Upper lobe of left lung (tissue), 6 donors: ENCODE data around the gene SNX24. TPM values are rescaled to one million over a fixed set of nuclear protein-coding genes. Genes with fewer than 3 reads are reported as not detected.

Experiments
- ATAC-seq, 2 donors: fragments of 200-7000 bp; cut with Tn5 transposase; one replicate each; pipeline ENCODE4 v1.9.1; 2022; ENCODE audit warnings: mild to moderate bottlenecking in 2 of 2, moderate library complexity in 2 of 2; ENCODE audit not compliant: low FRiP score in 2 of 2
- DNase-seq, 2 donors: peaks; one replicate each; pipeline ENCODE4 v3.0.0-alpha.2; 2019 to 2020
- H3K27ac ChIP-seq, 4 donors: fragments of 200-600 bp; sonication (generic); one replicate each; pipeline ENCODE4 v1.5.1; 2016 to 2019
- H3K27me3 ChIP-seq, 4 donors: fragments of 200-600 bp; sonication (generic); one replicate each; pipeline ENCODE4 v1.5.1; 2017 to 2019
- H3K36me3 ChIP-seq, 4 donors: fragments of 200-600 bp; sonication (generic); one replicate each; pipeline ENCODE4 v1.5.1; 2016 to 2019
- H3K4me1 ChIP-seq, 4 donors: fragments of 200-600 bp; sonication (generic); one replicate each; pipeline ENCODE4 v1.5.1; 2018 to 2019
- H3K4me3 ChIP-seq, 4 donors: fragments of 200-600 bp; sonication (generic); one replicate each; pipeline ENCODE4 v1.5.1; 2017 to 2019; ENCODE audit warnings: mild to moderate bottlenecking in 2 of 4, moderate library complexity in 1 of 4
- H3K9me3 ChIP-seq, 4 donors: fragments of 200-600 bp; sonication (generic); one replicate each; pipeline ENCODE4 v1.5.1; 2018 to 2019
- EP300 ChIP-seq, 4 donors: sonication (generic); formaldehyde crosslinking; IDR thresholded peaks; one replicate each; pipeline ENCODE4 v1.5.1; 2017; ENCODE audit warnings: antibody characterized with exemption in 4 of 4, control low read depth in 2 of 4
- POLR2A ChIP-seq, 4 donors: fragments of 450-650 bp; IDR thresholded peaks; one replicate each; pipeline ENCODE4 v1.5.1; 2016 to 2017; ENCODE audit warnings: antibody characterized with exemption in 4 of 4, mild to moderate bottlenecking in 2 of 4
- POLR2AphosphoS5 ChIP-seq, 2 donors: sonication (generic); formaldehyde crosslinking; IDR thresholded peaks; one replicate each; pipeline ENCODE4 v1.5.1; 2017; ENCODE audit warnings: antibody characterized with exemption in 2 of 2
- WGBS, 2 donors: methylation state at CpG; one replicate each; pipeline ENCODE4 v1.1.5; 2017 to 2018; 5-methylcytosine and 5-hydroxymethylcytosine counted together
- total RNA-seq, 6 donors: library from RNA; depleted of rRNA in 4 of 6; stranded (reverse); fragments of >200 nt in 4 of 6; gene quantifications; one replicate each; pipeline versions ENCODE4 v1.1.0 to v1.2.1, GENCODE V29; 2016 to 2021
- TF ChIP-seq, protein P1 (sequence below), 6 experiments: fragments of 450-650 bp in 4 of 6; fragments of 200-600 bp in 2 of 6; sonication (generic) in 2 of 6; IDR thresholded peaks; one replicate each; pipeline ENCODE4 v1.5.1; 2016 to 2019; ENCODE audit warnings: antibody characterized with exemption in 6 of 6
- donor health status: DM: no; HTN: no; CAD: no; lungs with moderate emphysema.
- donor health status: DM: no; HTN: yes; CAD: no; lungs with severe emphysema.

SNX24 gene
- total RNA-seq, 6 donors from 2014 or later, result 24.2 to 61.8 (median 35.6) TPM

DNA sequence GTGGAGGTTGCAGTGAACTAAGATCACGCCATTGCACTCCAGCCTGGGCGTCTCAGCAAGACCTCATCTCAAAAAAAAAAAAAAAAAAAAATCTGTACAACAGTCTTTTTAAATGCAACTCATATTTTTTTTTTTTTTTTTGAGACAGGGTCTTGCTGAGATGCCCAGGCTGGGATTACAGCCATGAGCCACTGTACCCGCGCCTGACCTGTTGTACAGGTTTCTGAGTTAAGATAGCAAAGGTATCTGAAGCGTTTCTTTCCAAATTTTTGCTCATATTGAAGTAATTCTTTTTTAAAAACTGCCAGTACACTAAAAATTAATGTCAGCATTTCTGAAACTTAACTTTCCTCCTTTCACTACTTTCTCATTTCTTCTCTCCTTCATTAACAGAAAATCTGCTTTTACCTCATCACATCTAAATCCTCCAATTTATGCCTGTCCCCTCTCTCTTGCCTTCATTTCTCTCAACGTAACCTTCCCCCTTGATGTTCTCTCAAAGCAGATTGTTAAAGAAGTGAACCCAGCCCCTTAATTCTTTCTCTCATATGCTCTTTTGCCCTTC is 3.3 kb upstream of the SNX24 start:
- Histone ChIP-seq H3K4me3 (no peak overlapping the region), H3K27ac (no peak overlapping the region), H3K4me1 (peaks cover 7 to 25% (median 13%) of the 10 kb centered on the region in 4 donors), H3K36me3 (no peaks in the 10 kb centered on the region), H3K9me3 (no peaks in the 10 kb centered on the region), H3K27me3 (no peaks in the 10 kb centered on the region)
- no peak for TF ChIP-seq EP300 (IDR thresholded peaks at IDR 0.05)
- TF ChIP-seq, protein P1, sequence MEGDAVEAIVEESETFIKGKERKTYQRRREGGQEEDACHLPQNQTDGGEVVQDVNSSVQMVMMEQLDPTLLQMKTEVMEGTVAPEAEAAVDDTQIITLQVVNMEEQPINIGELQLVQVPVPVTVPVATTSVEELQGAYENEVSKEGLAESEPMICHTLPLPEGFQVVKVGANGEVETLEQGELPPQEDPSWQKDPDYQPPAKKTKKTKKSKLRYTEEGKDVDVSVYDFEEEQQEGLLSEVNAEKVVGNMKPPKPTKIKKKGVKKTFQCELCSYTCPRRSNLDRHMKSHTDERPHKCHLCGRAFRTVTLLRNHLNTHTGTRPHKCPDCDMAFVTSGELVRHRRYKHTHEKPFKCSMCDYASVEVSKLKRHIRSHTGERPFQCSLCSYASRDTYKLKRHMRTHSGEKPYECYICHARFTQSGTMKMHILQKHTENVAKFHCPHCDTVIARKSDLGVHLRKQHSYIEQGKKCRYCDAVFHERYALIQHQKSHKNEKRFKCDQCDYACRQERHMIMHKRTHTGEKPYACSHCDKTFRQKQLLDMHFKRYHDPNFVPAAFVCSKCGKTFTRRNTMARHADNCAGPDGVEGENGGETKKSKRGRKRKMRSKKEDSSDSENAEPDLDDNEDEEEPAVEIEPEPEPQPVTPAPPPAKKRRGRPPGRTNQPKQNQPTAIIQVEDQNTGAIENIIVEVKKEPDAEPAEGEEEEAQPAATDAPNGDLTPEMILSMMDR (IDR thresholded peaks at IDR 0.05), result no peak
- no peak for TF ChIP-seq POLR2A (IDR thresholded peaks at IDR 0.05)
- no peak for TF ChIP-seq POLR2AphosphoS5 (IDR thresholded peaks at IDR 0.05)
- WGBS, 2 donors, result 94 to 96% methylated on average over 6 of the region's 6 CpGs
- no peak for ATAC-seq
- no peak for DNase-seq

- H3K9me3 ChIP-seq, result no peaks in the 10 kb centered on the region
- no peaks in the 10 kb centered on the region for H3K27me3 ChIP-seq
- peak overlapping the region; percentile 89 to 95 (median 94) for H3K27ac ChIP-seq
- peak in 1 of 2 donors; percentile 60 for DNase-seq
- peak in 1 of 2 donors; percentile 60 for ATAC-seq
- H3K4me3 ChIP-seq, result peak overlapping the region in 3 of 4 donors; percentile 96 to 98 (median 97)
- peaks cover 11 to 42% (median 26%) of the 10 kb centered on the region in 4 donors for H3K4me1 ChIP-seq
- TF ChIP-seq EP300 (IDR thresholded peaks at IDR 0.05) (no peak), POLR2A (IDR thresholded peaks at IDR 0.05) (peak in 1 of 4 donors; percentile 6), POLR2AphosphoS5 (IDR thresholded peaks at IDR 0.05) (no peak)
- TF ChIP-seq, protein P1 (IDR thresholded peaks at IDR 0.05), result no peak
- 31 to 32% methylated on average over 22 of the region's 22 CpGs for WGBS, 2 donors
- no peaks in the 10 kb centered on the region for H3K36me3 ChIP-seq
These were observed 1.1 kb upstream of the SNX24 start for GRCh38 chr5:122844136-122844909.

GRCh38 chr5:122844910-122845228 is 544 bp upstream of the SNX24 start:
- 2% methylated on average over 16 of the region's 16 CpGs for WGBS, 2 donors
- TF ChIP-seq POLR2AphosphoS5 (IDR thresholded peaks at IDR 0.05), result no peak
- TF ChIP-seq EP300 (IDR thresholded peaks at IDR 0.05), result no peak
- TF ChIP-seq POLR2A (IDR thresholded peaks at IDR 0.05), result no peak
- TF ChIP-seq, protein P1 (IDR thresholded peaks at IDR 0.05), result no peak
- H3K9me3 ChIP-seq, result no peaks in the 10 kb centered on the region
- no peaks in the 10 kb centered on the region for H3K27me3 ChIP-seq
- H3K27ac ChIP-seq, result peak overlapping the region; percentile 89 to 95 (median 94)
- peaks cover 15 to 47% (median 30%) of the 10 kb centered on the region in 4 donors for H3K4me1 ChIP-seq
- DNase-seq, result no peak
- peak in 1 of 2 donors; percentile 20 for ATAC-seq
- H3K36me3 ChIP-seq, result no peaks in the 10 kb centered on the region
- H3K4me3 ChIP-seq, result peak overlapping the region; percentile 30 to 98 (median 96)

DNA sequence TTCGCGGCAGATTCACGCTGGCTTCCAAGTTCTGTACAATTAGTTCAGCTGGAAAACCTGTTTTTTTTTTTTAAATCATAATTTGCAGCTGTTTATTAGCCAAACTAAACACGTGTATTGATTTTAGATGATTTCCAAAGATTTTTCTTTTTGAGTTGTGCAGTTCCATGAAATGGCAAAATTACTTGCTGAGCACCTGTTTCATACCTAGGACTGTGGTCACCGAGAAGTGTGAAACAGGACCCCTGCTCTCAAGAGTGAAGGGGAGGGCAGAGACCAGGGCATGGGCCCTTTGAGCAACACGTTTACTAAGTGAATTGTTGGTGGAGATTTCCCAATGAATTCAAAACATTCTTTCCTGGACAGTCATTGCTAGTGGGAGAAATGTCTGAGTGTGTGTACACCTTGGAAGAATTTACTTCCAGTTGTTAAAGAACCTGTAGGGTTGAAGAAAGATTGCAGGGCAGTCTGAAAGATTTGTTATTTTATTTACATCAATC is 688 bp downstream of the SNX24 start:
- peak; percentile 21 to 60 for ATAC-seq
- H3K36me3 ChIP-seq, result no peaks in the 10 kb centered on the region
- WGBS, 2 donors, result 2 to 3% methylated on average over 6 of the region's 6 CpGs
- TF ChIP-seq EP300 (IDR thresholded peaks at IDR 0.05) (peak in 1 of 4 donors; percentile 17), POLR2AphosphoS5 (IDR thresholded peaks at IDR 0.05) (no peak)
- TF ChIP-seq, protein P1 (IDR thresholded peaks at IDR 0.05), result no peak
- DNase-seq, result peak in 1 of 2 donors; percentile 31
- H3K4me1 ChIP-seq, result peaks cover 18 to 54% (median 33%) of the 10 kb centered on the region in 4 donors
- H3K9me3 ChIP-seq, result no peaks in the 10 kb centered on the region
- H3K27me3 ChIP-seq, result no peaks in the 10 kb centered on the region
- H3K4me3 ChIP-seq, result peak overlapping the region; percentile 90 to 98 (median 96)
- peak overlapping the region; percentile 89 to 95 (median 94) for H3K27ac ChIP-seq
